Ovary (tissue), 3 donors: ENCODE measurements around the gene ADCY9.

ENCODE experiments used
- CTCF ChIP-seq, 3 donors: fragments of 450-650 bp in 2 of 3; fragments of 200-600 bp in 1 of 3; IDR thresholded peaks; one replicate each; pipeline versions ENCODE4 v1.5.1 to v1.8.0; 2016 to 2022; ENCODE audit warnings: antibody characterized with exemption in 3 of 3, mild to moderate bottlenecking in 1 of 3
- EP300 ChIP-seq: sonication (generic); formaldehyde crosslinking; IDR thresholded peaks from one replicate; pipeline ENCODE4 v1.6.1; 2017; ENCODE audit warnings: antibody characterized with exemption
- POLR2A ChIP-seq: fragments of 450-650 bp; IDR thresholded peaks from one replicate; pipeline ENCODE4 v1.6.1; 2017; ENCODE audit warnings: antibody characterized with exemption, mild to moderate bottlenecking, moderate library complexity
- donor health status: DM: no; HTN: no; CAD: no.

GRCh38 chr16:4086153-4086552 lies 30.1 kb downstream of the ADCY9 start:
- TF ChIP-seq EP300 = no peak
- TF ChIP-seq CTCF (IDR thresholded peaks at IDR 0.05) = no peak
- no peak for TF ChIP-seq POLR2A
